ENCODE data around the gene ZDHHC4. TPM values are rescaled to one million over a fixed set of nuclear protein-coding genes. Genes with fewer than 3 reads are reported as not detected.

The ZDHHC4 gene
- total and polyA plus RNA-seq, 2 of the 13 experiments (the other 11 are each of a cell fraction or from before 2014, with no cell fraction given) = 83.2 to 188 TPM

GRCh38 chr7:6571160-6571779 lies 6.0 kb upstream of the ZDHHC4 start (continued):
- no peak for TF ChIP-seq AKNA (CRISPR knock-in tag; IDR thresholded peaks at IDR 0.05; ENCODE audit: borderline replicate concordance)
- TF ChIP-seq POLR2A (IDR thresholded peaks at IDR 0.05; ENCODE audit: insufficient read depth in 1 of 2, low read depth in 2 of 2, low read length in 2 of 2) = no peak
- TF ChIP-seq SOX6 (IDR thresholded peaks at IDR 0.05) = no peak
- TF ChIP-seq SOX6 (CRISPR knock-in tag; IDR thresholded peaks at IDR 0.05) = peak; percentile 39; the same call in 1 of the 2 replicates
- no peak for TF ChIP-seq RAD21 (CRISPR knock-in tag; IDR thresholded peaks at IDR 0.05)
- peak; percentile 80 for TF ChIP-seq SP5 (CRISPR knock-in tag; IDR thresholded peaks at IDR 0.05; ENCODE audit: borderline replicate concordance, low read depth)
- TF ChIP-seq SAP130 (CRISPR knock-in tag; IDR thresholded peaks at IDR 0.05; ENCODE audit: low read depth) = peak; percentile 53; the same call in 1 of the 2 replicates
- no peak for TF ChIP-seq GFI1 (CRISPR knock-in tag; IDR thresholded peaks at IDR 0.05; ENCODE audit: borderline replicate concordance)
- TF ChIP-seq ELF3 (CRISPR knock-in tag; IDR thresholded peaks at IDR 0.05) = no peak
- TF ChIP-seq NFKB2 (CRISPR knock-in tag; IDR thresholded peaks at IDR 0.05; ENCODE audit: borderline replicate concordance) = no peak
- TF ChIP-seq ZFP36 (IDR thresholded peaks at IDR 0.05; ENCODE audit: borderline replicate concordance, low read depth, low read length, partially characterized antibody) = no peak
- TF ChIP-seq ZNF136 (CRISPR knock-in tag; IDR thresholded peaks at IDR 0.05; ENCODE audit: low read depth) = no peak
- TF ChIP-seq ZNF12 (CRISPR knock-in tag; IDR thresholded peaks at IDR 0.05) = peak; percentile 99
- TF ChIP-seq IRF9 (CRISPR knock-in tag; IDR thresholded peaks at IDR 0.05; ENCODE audit: borderline replicate concordance) = no peak
- TF ChIP-seq ZNF598 (CRISPR knock-in tag; IDR thresholded peaks at IDR 0.05; ENCODE audit: borderline replicate concordance) = no peak
- TF ChIP-seq JDP2 (CRISPR knock-in tag; IDR thresholded peaks at IDR 0.05; ENCODE audit: borderline replicate concordance) = no peak
- TF ChIP-seq POGZ (CRISPR knock-in tag; IDR thresholded peaks at IDR 0.05) = 0 out of 2 replicates have a peak, but pooled peaks have one; percentile 10
- no peak for TF ChIP-seq ZNF773 (CRISPR knock-in tag; IDR thresholded peaks at IDR 0.05; ENCODE audit: borderline replicate concordance)
- TF ChIP-seq RFX5 (IDR thresholded peaks at IDR 0.05; ENCODE audit: low read depth, low read length) = no peak
- no peak for TF ChIP-seq HOMEZ (CRISPR knock-in tag; IDR thresholded peaks at IDR 0.05; ENCODE audit: low read depth)
- no peak for TF ChIP-seq NFE2L1 (CRISPR knock-in tag; IDR thresholded peaks at IDR 0.05; ENCODE audit: borderline replicate concordance)
- TF ChIP-seq EED (CRISPR knock-in tag; IDR thresholded peaks at IDR 0.05) = no peak
- TF ChIP-seq SMC3 (IDR thresholded peaks at IDR 0.05; ENCODE audit: low read length) = no peak
- TF ChIP-seq DBP (CRISPR knock-in tag; IDR thresholded peaks at IDR 0.05; ENCODE audit: not compliant biosample characterization) = no peak
